Measurements from ENCODE around the gene CCL17.

GRCh38 chr16:57413733-57414132 lies 9.2 kb downstream of the CCL17 start:
- TF ChIP-seq, protein P1, sequence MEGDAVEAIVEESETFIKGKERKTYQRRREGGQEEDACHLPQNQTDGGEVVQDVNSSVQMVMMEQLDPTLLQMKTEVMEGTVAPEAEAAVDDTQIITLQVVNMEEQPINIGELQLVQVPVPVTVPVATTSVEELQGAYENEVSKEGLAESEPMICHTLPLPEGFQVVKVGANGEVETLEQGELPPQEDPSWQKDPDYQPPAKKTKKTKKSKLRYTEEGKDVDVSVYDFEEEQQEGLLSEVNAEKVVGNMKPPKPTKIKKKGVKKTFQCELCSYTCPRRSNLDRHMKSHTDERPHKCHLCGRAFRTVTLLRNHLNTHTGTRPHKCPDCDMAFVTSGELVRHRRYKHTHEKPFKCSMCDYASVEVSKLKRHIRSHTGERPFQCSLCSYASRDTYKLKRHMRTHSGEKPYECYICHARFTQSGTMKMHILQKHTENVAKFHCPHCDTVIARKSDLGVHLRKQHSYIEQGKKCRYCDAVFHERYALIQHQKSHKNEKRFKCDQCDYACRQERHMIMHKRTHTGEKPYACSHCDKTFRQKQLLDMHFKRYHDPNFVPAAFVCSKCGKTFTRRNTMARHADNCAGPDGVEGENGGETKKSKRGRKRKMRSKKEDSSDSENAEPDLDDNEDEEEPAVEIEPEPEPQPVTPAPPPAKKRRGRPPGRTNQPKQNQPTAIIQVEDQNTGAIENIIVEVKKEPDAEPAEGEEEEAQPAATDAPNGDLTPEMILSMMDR (conservative IDR thresholded peaks at IDR 0.05): no peak
- TF ChIP-seq EZH2 (IDR thresholded peaks at IDR 0.05; ENCODE audit: low read depth): no peak

All from PC-9 (cell line).